ENCODE results near the gene C11orf21. TPM values are rescaled to one million over a fixed set of nuclear protein-coding genes. Genes with fewer than 3 reads are reported as not detected.

The C11orf21 gene
- polyA plus RNA-seq, 3 donors: 10.8 to 135 (median 13.1) TPM

DNA sequence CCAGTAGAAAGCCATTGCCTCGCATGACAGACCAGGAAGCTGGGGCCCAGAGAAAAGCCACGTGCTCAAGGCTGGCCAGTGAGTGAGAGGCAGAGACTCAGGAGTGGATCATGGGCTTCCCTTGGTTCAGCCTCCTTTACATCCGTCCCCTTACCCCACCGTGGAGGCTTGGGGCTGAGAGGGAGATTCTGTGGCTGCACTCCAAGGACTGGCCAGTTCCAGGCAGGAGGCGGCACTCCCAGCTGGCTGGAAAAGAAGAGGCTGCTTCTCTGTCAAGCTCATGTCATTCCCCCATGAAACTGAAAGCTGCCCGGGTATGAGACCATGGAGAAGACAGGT is 24.7 kb downstream of the C11orf21 start:
- H3K9ac ChIP-seq (ENCODE audit: insufficient read depth, low read length, poor library complexity, severe bottlenecking): no peak overlapping the region
- peaks cover 0 to 5% of the 10 kb centered on the region in 2 donors for H3K27me3 ChIP-seq (ENCODE audit: control insufficient read depth in 2 of 2, insufficient read depth in 2 of 2, low read length in 2 of 2)
- H4K20me1 ChIP-seq (ENCODE audit: insufficient read depth, low read length): no peaks in the 10 kb centered on the region
- H3K4me1 Mint-ChIP-seq: peaks cover 5% of the 10 kb centered on the region
- no peak for DNase-seq
- H3K27ac ChIP-seq (ENCODE audit: low read depth in 1 of 2, low read length in 2 of 2): no peak overlapping the region
- no peaks in the 10 kb centered on the region for H3K79me2 ChIP-seq (ENCODE audit: insufficient read depth, low read length)
- H3K4me1 ChIP-seq (ENCODE audit: control insufficient read depth in 1 of 2, insufficient read depth in 2 of 2, low read length in 2 of 2): no peaks in the 10 kb centered on the region
- peaks cover 3 to 29% (median 15%) of the 10 kb centered on the region in 7 donors for H3K9me3 Mint-ChIP-seq
- peaks cover 4 to 12% of the 10 kb centered on the region in 2 donors for H3K9me3 ChIP-seq (replicated peaks in 1 of 2; ENCODE audit: control insufficient read depth in 1 of 2, insufficient read depth in 1 of 2, low read length in 2 of 2)
- TF ChIP-seq, protein P1, sequence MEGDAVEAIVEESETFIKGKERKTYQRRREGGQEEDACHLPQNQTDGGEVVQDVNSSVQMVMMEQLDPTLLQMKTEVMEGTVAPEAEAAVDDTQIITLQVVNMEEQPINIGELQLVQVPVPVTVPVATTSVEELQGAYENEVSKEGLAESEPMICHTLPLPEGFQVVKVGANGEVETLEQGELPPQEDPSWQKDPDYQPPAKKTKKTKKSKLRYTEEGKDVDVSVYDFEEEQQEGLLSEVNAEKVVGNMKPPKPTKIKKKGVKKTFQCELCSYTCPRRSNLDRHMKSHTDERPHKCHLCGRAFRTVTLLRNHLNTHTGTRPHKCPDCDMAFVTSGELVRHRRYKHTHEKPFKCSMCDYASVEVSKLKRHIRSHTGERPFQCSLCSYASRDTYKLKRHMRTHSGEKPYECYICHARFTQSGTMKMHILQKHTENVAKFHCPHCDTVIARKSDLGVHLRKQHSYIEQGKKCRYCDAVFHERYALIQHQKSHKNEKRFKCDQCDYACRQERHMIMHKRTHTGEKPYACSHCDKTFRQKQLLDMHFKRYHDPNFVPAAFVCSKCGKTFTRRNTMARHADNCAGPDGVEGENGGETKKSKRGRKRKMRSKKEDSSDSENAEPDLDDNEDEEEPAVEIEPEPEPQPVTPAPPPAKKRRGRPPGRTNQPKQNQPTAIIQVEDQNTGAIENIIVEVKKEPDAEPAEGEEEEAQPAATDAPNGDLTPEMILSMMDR (IDR thresholded peaks at IDR 0.05): no peak
- H3K36me3 Mint-ChIP-seq: no peaks in the 10 kb centered on the region
- no peaks in the 10 kb centered on the region for H3K36me3 ChIP-seq (replicated peaks in 1 of 2; ENCODE audit: control insufficient read depth in 1 of 2, insufficient read depth in 2 of 2, low read length in 2 of 2)
- no peak overlapping the region for H3K4me3 Mint-ChIP-seq
- H2AFZ ChIP-seq (ENCODE audit: insufficient read depth, low read depth, low read length, poor library complexity, severe bottlenecking): peak overlapping the region; percentile 3
- H3K4me3 ChIP-seq (replicated peaks in 1 of 3; ENCODE audit: low read depth in 2 of 3, low read length in 3 of 3): no peak overlapping the region
- intact Hi-C loops (cut with micrococcal nuclease): no loop called here
- WGBS (ENCODE audit: insufficient coverage): 48% methylated on average over 5 of the region's 6 CpGs
- no peak overlapping the region for H3K4me2 ChIP-seq (replicated peaks; ENCODE audit: extremely low read depth, low read length, poor library complexity, severe bottlenecking)
- H3K27me3 Mint-ChIP-seq (ENCODE audit: low read depth in 3 of 3): peaks cover 14 to 29% (median 15%) of the 10 kb centered on the region in 3 donors
- no peak overlapping the region for H3K27ac Mint-ChIP-seq

DNA sequence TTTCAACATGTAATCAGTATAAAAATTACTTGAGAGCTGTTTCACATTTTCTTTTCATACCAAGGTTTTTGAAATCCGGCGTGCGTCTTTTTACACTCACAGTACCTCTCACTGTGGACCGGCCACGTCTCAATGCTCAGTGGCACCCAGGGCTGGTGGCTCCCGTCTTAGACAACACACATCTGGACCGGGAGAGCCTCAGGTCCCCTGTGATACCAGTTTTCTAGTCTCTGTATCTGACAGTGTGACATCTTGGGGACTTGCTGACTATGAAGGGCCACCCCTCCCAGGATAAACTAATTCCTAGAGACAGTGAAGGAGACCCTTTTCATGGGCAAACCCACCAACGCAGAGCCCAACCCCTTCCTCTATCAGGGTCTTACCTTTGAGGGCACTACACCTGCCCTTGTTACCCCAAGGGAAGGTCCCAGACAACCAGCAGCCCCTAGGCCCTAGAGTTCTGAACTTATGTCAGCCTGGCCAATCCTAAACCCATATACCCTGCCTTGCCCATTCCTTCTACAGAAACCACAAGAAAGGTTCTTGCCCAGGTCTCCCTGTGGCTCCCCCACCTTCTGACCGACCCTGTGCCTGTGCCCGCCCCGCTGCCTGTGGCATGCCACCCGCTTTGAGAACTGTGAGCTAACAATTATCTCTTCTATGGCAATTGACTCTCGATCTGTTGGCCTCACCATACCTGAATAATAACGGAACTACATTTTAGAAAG is 25.3 kb downstream of the C11orf21 start:
- H3K4me2 ChIP-seq (replicated peaks; ENCODE audit: extremely low read depth, low read length, poor library complexity, severe bottlenecking): no peak overlapping the region
- H3K4me1 Mint-ChIP-seq: peaks cover 6% of the 10 kb centered on the region
- H3K4me3 Mint-ChIP-seq: no peak overlapping the region
- TF ChIP-seq, protein P1 (IDR thresholded peaks at IDR 0.05): no peak
- intact Hi-C loops (cut with micrococcal nuclease): no loop called here
- peak overlapping the region in 1 of 7 donors; percentile 14 for H3K27ac Mint-ChIP-seq
- peaks cover 0 to 10% of the 10 kb centered on the region in 2 donors for H3K27me3 ChIP-seq (ENCODE audit: control insufficient read depth in 2 of 2, insufficient read depth in 2 of 2, low read length in 2 of 2)
- no peaks in the 10 kb centered on the region for H3K36me3 Mint-ChIP-seq
- H2AFZ ChIP-seq (ENCODE audit: insufficient read depth, low read depth, low read length, poor library complexity, severe bottlenecking): peak overlapping the region; percentile 3
- no peaks in the 10 kb centered on the region for H3K79me2 ChIP-seq (ENCODE audit: insufficient read depth, low read length)
- peaks cover 3 to 33% (median 18%) of the 10 kb centered on the region in 7 donors for H3K9me3 Mint-ChIP-seq
- H3K9ac ChIP-seq (ENCODE audit: insufficient read depth, low read length, poor library complexity, severe bottlenecking): no peak overlapping the region
- no peak overlapping the region for H3K4me3 ChIP-seq (replicated peaks in 1 of 3; ENCODE audit: low read depth in 2 of 3, low read length in 3 of 3)
- no peaks in the 10 kb centered on the region for H3K36me3 ChIP-seq (replicated peaks in 1 of 2; ENCODE audit: control insufficient read depth in 1 of 2, insufficient read depth in 2 of 2, low read length in 2 of 2)
- H3K4me1 ChIP-seq (ENCODE audit: control insufficient read depth in 1 of 2, insufficient read depth in 2 of 2, low read length in 2 of 2): peaks cover under 1 to 2% of the 10 kb centered on the region in 2 donors
- H4K20me1 ChIP-seq (ENCODE audit: insufficient read depth, low read length): no peaks in the 10 kb centered on the region
- 91% methylated on average over 14 of the region's 14 CpGs for WGBS (ENCODE audit: insufficient coverage)
- peaks cover 17 to 34% (median 17%) of the 10 kb centered on the region in 3 donors for H3K27me3 Mint-ChIP-seq (ENCODE audit: low read depth in 3 of 3)
- H3K27ac ChIP-seq (ENCODE audit: low read depth in 1 of 2, low read length in 2 of 2): no peak overlapping the region
- H3K9me3 ChIP-seq (replicated peaks in 1 of 2; ENCODE audit: control insufficient read depth in 1 of 2, insufficient read depth in 1 of 2, low read length in 2 of 2): peaks cover 4 to 12% of the 10 kb centered on the region in 2 donors
- no peak for DNase-seq

Data from CD14-positive monocyte (primary cell).